GM12878 (cell line): Measurements from ENCODE around the gene EIF2D. TPM values are rescaled to one million over a fixed set of nuclear protein-coding genes. Genes with fewer than 3 reads are reported as not detected.

Experiments
- ATAC-seq: fragments of 200-7000 bp; cut with Tn5 transposase; 3 replicates; pipeline ENCODE4 v1.9.1; 2020; ENCODE audit warnings: mild to moderate bottlenecking, moderate library complexity
- BruUV-seq: library from RNA; stranded (reverse); fragments of 400-500 nt; replicated peaks from 2 replicates; lab custom pipeline; 2021; lab: Mats Ljungman, UMichigan
- CTCF ChIA-PET: fragments of 300-600 bp; sonication (Branson Sonifier 250); formaldehyde crosslinking; extraction: SDS; loops from one replicate; lab custom pipeline; 2021; ENCODE audit warnings: inconsistent platforms; lab: Yijun Ruan, JAX
- POLR2A ChIA-PET: fragments of 350-600 bp; formaldehyde crosslinking; extraction: SDS; loops from one replicate; lab custom pipeline; 2021; ENCODE audit warnings: inconsistent platforms; lab: Charles Lee
- RAD21 ChIA-PET: fragments of 300-600 bp; sonication (Branson Sonifier 250); formaldehyde crosslinking; loops from one replicate; lab custom pipeline; 2023; ENCODE audit warnings: antibody characterized with exemption; ENCODE audit not compliant: unreplicated experiment; lab: Charles Lee
- SMC1A ChIA-PET: fragments of 300-600 bp; sonication (Branson Sonifier 250); formaldehyde crosslinking; loops from one replicate; lab custom pipeline; 2023; ENCODE audit not compliant: unreplicated experiment, uncharacterized antibody; lab: Charles Lee
- DNase-seq: peaks from one replicate; pipeline ENCODE4 v3.0.0-alpha.2; 2011; ENCODE audit warnings: low read depth, low spot score
- FAIRE-seq: peaks from 3 replicates; lab custom pipeline; 2011; peaks lifted over from hg19 to GRCh38; lab: Jason Lieb, UNC
- H2AFZ ChIP-seq: 2 replicates; pipeline ENCODE4 v1.6.0; 2011; ENCODE audit warnings: low read depth, low read length, control low read depth; ENCODE audit not compliant: control insufficient read depth
- H3K27ac ChIP-seq: 2 replicates; pipeline ENCODE4 v1.5.1; 2011; ENCODE audit warnings: control low read depth; ENCODE audit not compliant: control insufficient read depth, insufficient read depth
- H3K27me3 ChIP-seq, 2 experiments: replicated peaks in 1 of 2; 2 replicates each; pipeline versions ENCODE4 v1.6.0 to v1.6.1; 2011; ENCODE audit warnings: low read length in 1 of 2; ENCODE audit not compliant: control insufficient read depth in 2 of 2, insufficient read depth in 2 of 2
- H3K36me3 ChIP-seq, 2 experiments: 2 replicates each; pipeline ENCODE4 v1.5.1; 2011; ENCODE audit warnings: low read length in 1 of 2; ENCODE audit not compliant: control insufficient read depth in 2 of 2, insufficient read depth in 2 of 2
- H3K4me1 ChIP-seq: 2 replicates; pipeline ENCODE4 v1.6.1; 2011; ENCODE audit warnings: mild to moderate bottlenecking, low read length, moderate library complexity, mixed read lengths; ENCODE audit not compliant: control insufficient read depth, insufficient read depth
- H3K4me2 ChIP-seq: 2 replicates; pipeline ENCODE4 v1.6.0; 2011; ENCODE audit warnings: control low read depth; ENCODE audit not compliant: control insufficient read depth, insufficient read depth
- H3K4me3 ChIP-seq: fragments of 200-600 bp; sonication (generic); 2 replicates; pipeline ENCODE4 v1.5.1; 2016
- H3K79me2 ChIP-seq: 2 replicates; pipeline ENCODE4 v1.6.0; 2011; ENCODE audit warnings: low read length; ENCODE audit not compliant: control insufficient read depth, insufficient read depth
- H3K9ac ChIP-seq: 2 replicates; pipeline ENCODE4 v1.8.0; 2011; ENCODE audit warnings: low read length, control low read depth, mixed read lengths; ENCODE audit not compliant: control insufficient read depth, insufficient read depth
- H3K9me3 ChIP-seq: replicated peaks from 3 replicates; pipeline ENCODE4 v1.5.1; 2011; ENCODE audit warnings: mild to moderate bottlenecking, low read length; ENCODE audit not compliant: control insufficient read depth, insufficient read depth
- H4K20me1 ChIP-seq: 2 replicates; pipeline ENCODE4 v1.6.0; 2011; ENCODE audit not compliant: control insufficient read depth, insufficient read depth
- FOXM1 ChIP-seq: IDR thresholded peaks from 2 replicates; pipeline ENCODE4 v1.6.1; 2012; ENCODE audit warnings: low read depth, mild to moderate bottlenecking, inconsistent platforms, low read length, moderate library complexity
- HCFC1 ChIP-seq: fragments of 150-350 bp; IDR thresholded peaks from 2 replicates; pipeline ENCODE4 v1.6.1; 2014; ENCODE audit warnings: low read length
- HDGF ChIP-seq: fragments of 450-650 bp; IDR thresholded peaks from 2 replicates; pipeline ENCODE4 v1.6.1; 2016; ENCODE audit warnings: antibody characterized with exemption
- LARP7 ChIP-seq: fragments of 450-650 bp; IDR thresholded peaks from 2 replicates; pipeline ENCODE4 v1.6.1; 2017; ENCODE audit warnings: mild to moderate bottlenecking
- WRNIP1 ChIP-seq: IDR thresholded peaks from 2 replicates; pipeline ENCODE4 v1.6.1; 2011; ENCODE audit warnings: low read depth, low read length, improper control_type of control experiment, borderline replicate concordance
- WGBS: methylation state at CpG from one replicate; pipeline ENCODE4 v1.1.6; 2016; ENCODE audit warnings: low lambda C conversion rate; ENCODE audit not compliant: insufficient replicate concordance, insufficient coverage; ENCODE audit errors: missing lambda C conversion rate; 5-methylcytosine and 5-hydroxymethylcytosine counted together
- in situ Hi-C: fragments of 300-500 bp; cut with MboI; formaldehyde crosslinking; loops from 9 replicates; pipeline ENCODE4 v1.14.3; 2018; ENCODE audit warnings: mixed read lengths
- intact Hi-C: fragments of 100-400 bp; cut with micrococcal nuclease; formaldehyde crosslinking; loops from one replicate; pipeline ENCODE4 v1.14.2; 2022; ENCODE audit not compliant: unreplicated experiment
- polyA plus RNA-seq, 11 experiments: library from polyadenylated mRNA; depleted of rRNA in 4 of 11; unstranded in 6 of 11; stranded (reverse) in 5 of 11; fragments of >200 nt; fragmentation: Nextera tagmentation in 4 of 11; fragmentation: Illumina TruSeq in 1 of 11; extraction: Ambion mirVana in 4 of 11; extraction: Trizol in 1 of 11; gene quantifications; 1 replicate in 1 of 11; 2 replicates in 10 of 11; pipeline versions ENCODE4 v1.2.1 to v1.2.3, GENCODE V29; 2011 to 2016; ENCODE audit warnings: inconsistent platforms in 2 of 11, missing spikeins in 2 of 11, low read depth in 1 of 11
- total RNA-seq, 4 experiments: library from RNA; depleted of rRNA in 3 of 4; stranded (reverse); fragments of >200 nt in 3 of 4; fragmentation: Illumina TruSeq in 1 of 4; extraction: Trizol in 1 of 4; gene quantifications; 2 replicates each; pipeline versions ENCODE4 v1.2.1 to v1.2.3, GENCODE V29; 2013 to 2021

Gene EIF2D
- total and polyA plus RNA-seq, 10 of the 15 experiments (the other 5 are each of a cell fraction or from before 2014, with no cell fraction given), result 65.2 to 133 (median 79.0) TPM

GRCh38 chr1:206558794-206559671 is 53.2 kb downstream of the EIF2D start:
- Histone ChIP-seq H3K9ac (peak overlapping the region; percentile 98), H3K9me3 (no peaks in the 10 kb centered on the region), H3K79me2 (peaks cover 81% of the 10 kb centered on the region), H3K4me2 (peak overlapping the region; percentile 86), H4K20me1 (0 out of 2 replicates have a peak, but pooled peaks cover 5% of the 10 kb centered on the region), H3K4me3 (peak overlapping the region; percentile 95), H3K27ac (peak overlapping the region; percentile 98), H3K27me3 (no peaks in the 10 kb centered on the region), H3K4me1 (peaks cover 59% of the 10 kb centered on the region), H2AFZ (no peak overlapping the region), H3K36me3 (peaks cover 0 to 22% of the 10 kb centered on the region in 2 experiments; a peak in 2 of 4 replicates)
- no TSS peak for BruUV-seq
- no peak for DNase-seq
- ChIA-PET POLR2A (interaction anchor here (1.1 to 9.0 kb wide), 6 partner anchors 10 to 56 kb away, joined by 3 to 117 read pairs (median 8); no protein-coding TSS in a partner anchor), RAD21 (interaction anchor here (0.6 to 9.0 kb wide), 9 partner anchors 14 to 88 kb away, joined by 3 to 95 read pairs (median 5); partner anchors contain the start of genes DYRK3, IKBKE and RASSF5), CTCF (interaction anchor here (0.7 to 18.4 kb wide), 11 partner anchors 10 to 105 kb away, joined by 3 to 330 read pairs (median 4); no protein-coding TSS in a partner anchor), SMC1A (interaction anchor here (0.7 to 21.1 kb wide), 9 partner anchors 8 to 91 kb away, joined by 3 to 476 read pairs (median 4); no protein-coding TSS in a partner anchor)
- no peak for ATAC-seq
- FAIRE-seq, result no peak
- in situ Hi-C loops, result no loop called here
- TF ChIP-seq LARP7, result no peak
- no peak for TF ChIP-seq FOXM1
- 0 out of 2 replicates have a peak, but pooled peaks have one; percentile 3 for TF ChIP-seq WRNIP1
- TF ChIP-seq HDGF, result peak; percentile 37; the same call in 1 of the 2 replicates
- TF ChIP-seq HCFC1, result no peak
- intact Hi-C loops, result loop anchor here (5.0 kb wide), 2 partner anchors 87 to 123 kb away; partner anchors contain the start of genes IKBKE and MAPKAPK2
- WGBS, result 1% methylated on average over 6 of the region's 6 CpGs
